ENCODE data around the gene CCL19.

The CCL19 gene

GRCh38 chr9:34659592-34660253 is 31.4 kb downstream of the CCL19 start:
- DNase-seq, result peak; percentile 20

GRCh38 chr9:34658461-34658860 is 32.6 kb downstream of the CCL19 start:
- no peak for DNase-seq

GRCh38 chr9:34656992-34657391 is 34.1 kb downstream of the CCL19 start:
- DNase-seq, result no peak

DNA sequence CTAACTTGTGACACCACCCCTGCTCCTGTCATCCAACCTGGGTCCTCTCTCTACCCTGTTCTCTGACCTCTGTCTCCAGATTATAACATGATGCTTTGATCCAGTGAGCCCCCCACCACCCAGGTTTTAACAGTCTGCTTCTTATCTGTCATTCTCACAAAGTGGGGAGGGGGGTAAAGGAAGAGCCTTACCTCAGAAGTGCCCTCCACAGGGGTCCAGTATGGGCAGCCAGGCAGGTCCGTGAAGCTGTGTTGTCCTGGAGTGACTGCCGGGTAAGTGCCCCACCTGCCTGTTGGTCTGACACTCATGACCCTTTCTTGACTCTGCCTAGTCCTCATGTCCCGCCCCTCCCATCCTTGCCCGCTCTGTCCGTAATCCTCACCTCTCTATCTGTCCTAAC is 35.7 kb downstream of the CCL19 start:
- DNase-seq, result no peak

DNA sequence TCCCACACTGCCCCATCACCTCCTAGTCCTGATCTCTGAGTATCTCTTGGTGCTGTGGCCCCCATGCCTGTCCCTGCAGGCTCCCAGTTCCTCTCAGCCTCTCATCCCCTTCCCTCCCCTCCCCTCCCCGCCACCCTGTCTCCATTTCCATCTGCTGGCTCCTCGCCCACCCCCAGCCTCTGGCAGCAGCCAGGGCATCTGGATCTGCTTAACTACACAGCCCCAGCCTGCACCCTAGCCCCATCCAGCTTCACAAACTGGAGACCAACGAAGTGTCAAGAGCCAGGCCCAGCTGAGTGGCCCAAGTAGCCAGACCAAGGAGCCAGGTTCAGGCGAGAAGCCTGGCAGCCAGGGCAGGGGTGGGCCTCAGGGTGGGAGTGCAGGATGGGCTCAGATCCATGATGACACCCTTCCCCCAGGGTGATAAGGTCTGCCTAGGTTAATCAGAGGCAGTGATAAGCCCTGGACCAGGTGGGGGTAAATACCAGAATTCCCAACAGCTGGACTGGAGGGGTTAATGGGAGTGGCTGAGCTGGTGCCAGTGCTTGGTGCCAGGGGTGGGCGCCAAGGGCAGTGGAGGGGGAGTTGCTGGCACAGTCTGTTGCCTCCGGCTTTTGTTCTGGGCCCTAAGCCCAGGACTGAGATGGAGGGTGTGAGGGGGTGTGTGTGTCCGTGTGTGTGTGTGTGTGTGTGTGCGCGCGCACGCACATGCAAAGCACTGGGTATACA is 36.6 kb downstream of the CCL19 start:
- DNase-seq, result no peak

GRCh38 chr9:34653151-34654072 is 37.7 kb downstream of the CCL19 start:
- no peak for DNase-seq

- DNase-seq, result no peak
Measured at GRCh38 chr9:34652602-34653000, 38.5 kb downstream of the CCL19 start.

GRCh38 chr9:34651876-34652601 is 39.0 kb downstream of the CCL19 start, which contains the start of gene IL11RA:
Gene IL11RA (plus strand): TSS chr9:34652185. CDS start chr9:34655218, 3,033 bp downstream.
- peak; percentile 79 for DNase-seq

- DNase-seq, result no peak
Measured at GRCh38 chr9:34651321-34651720, 39.8 kb downstream of the CCL19 start.

- no peak for DNase-seq
Measured at GRCh38 chr9:34650816-34651215, 40.3 kb downstream of the CCL19 start.

DNA sequence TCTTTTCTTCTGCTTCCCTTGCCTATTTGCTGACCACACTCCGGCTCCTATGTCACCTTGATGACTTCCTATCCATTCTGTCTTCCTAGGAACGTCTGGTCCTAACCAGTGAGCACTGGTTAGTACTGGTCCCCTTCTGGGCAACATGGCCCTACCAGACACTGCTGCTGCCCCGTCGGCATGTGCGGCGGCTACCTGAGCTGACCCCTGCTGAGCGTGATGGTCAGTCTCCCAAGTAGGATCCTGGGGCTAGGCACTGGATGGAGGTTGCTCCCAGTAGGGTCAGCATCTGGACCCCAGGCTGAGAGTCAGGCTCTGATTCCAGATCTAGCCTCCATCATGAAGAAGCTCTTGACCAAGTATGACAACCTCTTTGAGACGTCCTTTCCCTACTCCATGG is 42.4 kb downstream of the CCL19 start:
- DNase-seq, result no peak

- no peak for DNase-seq
Measured at GRCh38 chr9:34647651-34648050, 43.4 kb downstream of the CCL19 start.

GRCh38 chr9:34647084-34647403 is 44.0 kb downstream of the CCL19 start:
- no peak for DNase-seq

- peak; percentile 74 for DNase-seq
Measured at GRCh38 chr9:34646211-34647083, 44.6 kb downstream of the CCL19 start, which contains the start of gene GALT. Gene GALT (plus strand): TSS chr9:34646675. CDS start chr9:34646705, 30 bp downstream.

DNA sequence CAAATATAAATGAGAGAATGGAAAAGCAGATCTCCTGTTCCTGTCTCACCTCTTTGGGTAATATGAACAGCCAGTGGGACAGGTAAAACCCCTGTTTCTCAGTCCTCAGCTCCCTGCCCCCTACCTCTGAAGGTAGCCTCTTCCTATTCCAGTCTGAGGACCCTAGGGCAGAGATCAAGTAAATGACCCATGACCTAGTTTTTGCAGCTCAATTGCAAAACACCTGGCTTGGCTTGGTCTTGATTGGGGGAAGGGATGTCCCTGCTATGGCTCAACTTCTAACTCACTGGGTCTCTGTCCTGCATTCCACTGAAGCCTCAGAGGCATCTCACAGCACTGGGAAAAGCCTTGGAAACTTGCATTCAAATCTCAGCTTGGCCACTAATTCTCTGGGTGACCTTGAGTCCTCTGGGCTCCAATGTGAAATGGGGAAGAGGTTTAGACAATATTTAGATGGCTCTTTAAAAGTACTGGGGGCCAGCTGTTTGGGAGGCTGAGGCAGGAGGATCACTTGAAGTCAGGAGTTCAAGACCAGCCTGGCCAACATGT is 46.2 kb downstream of the CCL19 start:
- DNase-seq, result no peak

GRCh38 chr9:34642679-34643078 is 48.4 kb downstream of the CCL19 start:
- DNase-seq, result no peak

All from HCEC 1CT (cell line).